Myocyte (in vitro differentiated cells): ENCODE data around the gene MIAT. TPM values are rescaled to one million over a fixed set of nuclear protein-coding genes. Genes with fewer than 3 reads are reported as not detected.

Experiments used
- DNase-seq: peaks from one replicate; pipeline ENCODE4 v3.0.0-alpha.2; 2012; ENCODE audit warnings: low read depth
- total RNA-seq: library from RNA; depleted of rRNA; stranded (reverse); fragments of >200 nt; gene quantifications from 2 replicates; pipeline ENCODE4 v1.2.3, GENCODE V29; 2014

The MIAT gene
- total RNA-seq, 1 donor from 2014 or later, result 0.70 TPM

DNA sequence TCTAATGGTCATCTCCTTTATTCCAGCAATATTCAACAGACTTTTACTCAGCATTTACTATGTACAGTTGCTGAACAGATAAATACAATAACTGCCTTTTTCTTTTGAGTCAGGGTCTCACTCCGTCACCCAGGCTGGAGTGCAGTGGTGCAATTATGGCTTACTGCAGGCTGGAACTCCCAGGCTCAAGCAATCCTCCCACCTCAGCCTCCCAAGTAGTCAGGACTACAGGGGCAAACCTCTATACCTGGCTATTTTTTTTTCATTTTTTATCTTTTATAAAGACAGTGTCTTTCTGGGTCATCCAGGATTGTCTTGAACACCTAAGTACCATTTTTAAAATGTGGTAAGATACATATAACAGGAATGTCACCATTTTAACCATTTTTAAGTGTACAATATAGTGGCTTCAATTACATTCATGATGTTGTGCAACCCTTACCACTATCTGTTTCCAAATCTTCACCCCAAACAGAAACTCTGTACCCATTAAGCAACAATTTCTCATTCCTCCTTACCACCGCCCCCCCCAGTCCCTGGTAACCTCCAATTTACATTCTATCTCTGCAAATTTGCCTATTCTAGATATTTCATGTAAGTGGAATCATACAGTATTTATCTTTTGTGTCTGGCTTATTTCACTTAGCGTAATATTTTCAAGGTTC is 67.8 kb downstream of the MIAT start:
- no peak for DNase-seq

Other genes starting within 250 kb of the MIAT start
- 0.21 and 0.83 TPM in 2 replicates for gene ASPHD2, start 228.3 kb upstream of the MIAT start, total RNA-seq
- 21.7 and 28.9 TPM in 2 replicates for gene HPS4, start 173.8 kb upstream of the MIAT start, total RNA-seq
- 7.3 and 23.8 TPM in 2 replicates for gene SRRD, start 173.7 kb upstream of the MIAT start, total RNA-seq
- 26.9 and 30.8 TPM in 2 replicates for gene TFIP11, start 145.1 kb upstream of the MIAT start, total RNA-seq
- gene TPST2, start 67.5 kb upstream of the MIAT start, total RNA-seq, result 36.6 and 39.2 TPM in 2 replicates
- gene CRYBB1, start 39.6 kb upstream of the MIAT start, total RNA-seq, result not detected in 2 replicates
- not detected in 2 replicates for gene CRYBA4, start 35.6 kb upstream of the MIAT start, total RNA-seq